Measurements from ENCODE around the gene MRPS18C.
"Not testable (repeated sequence)": the region's sequence is repeated elsewhere in the genome, so short reads cannot be mapped to it uniquely, and the experiment has no call there.

The MRPS18C gene

DNA sequence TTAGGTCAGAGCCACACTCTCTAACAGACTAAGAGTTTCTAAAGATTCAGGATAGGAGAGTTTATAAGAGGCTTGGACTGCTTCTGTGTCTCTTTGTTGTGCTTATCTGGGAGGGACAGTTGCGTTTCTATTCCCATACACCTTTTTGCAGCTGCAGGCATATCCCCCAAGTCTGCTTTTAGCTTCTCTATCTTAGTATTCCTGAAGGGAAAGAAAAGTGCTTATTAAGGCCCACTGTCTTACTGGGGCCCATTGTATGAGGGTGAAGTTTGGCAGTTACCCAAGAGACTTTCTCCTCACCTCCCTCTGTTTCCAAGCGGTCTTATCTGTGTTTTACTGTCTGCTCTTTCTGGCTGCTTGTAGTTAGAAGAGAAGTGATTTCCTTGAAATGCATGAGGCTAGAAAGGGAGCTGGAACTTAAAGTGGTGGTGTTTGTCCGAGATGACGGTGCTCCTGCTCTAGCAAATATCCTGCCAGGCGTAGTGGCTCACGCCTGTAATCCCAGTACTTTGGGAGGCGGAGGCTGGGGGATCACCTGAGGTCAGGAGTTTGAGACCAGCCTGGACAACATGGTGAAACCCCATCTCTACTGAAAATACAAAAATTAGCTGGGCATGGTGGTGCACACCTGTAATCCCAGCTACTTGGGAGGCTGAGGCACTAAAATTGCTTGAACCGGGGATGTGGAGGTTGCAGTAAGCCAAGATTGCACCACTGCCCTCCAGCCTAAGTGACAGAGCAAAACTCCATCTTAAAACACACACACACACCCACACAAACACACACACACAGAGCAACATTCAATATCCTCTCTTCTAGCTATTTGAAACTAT, 40.4 kb downstream of the MRPS18C start:
- not testable (repeated sequence) for H3K4me3 ChIP-seq (ENCODE audit: low read depth, low read length)

- H3K4me3 ChIP-seq (ENCODE audit: low read depth, low read length): no peak overlapping the region
Measured at GRCh38 chr4:83498187-83498586, 42.3 kb downstream of the MRPS18C start.

DNA sequence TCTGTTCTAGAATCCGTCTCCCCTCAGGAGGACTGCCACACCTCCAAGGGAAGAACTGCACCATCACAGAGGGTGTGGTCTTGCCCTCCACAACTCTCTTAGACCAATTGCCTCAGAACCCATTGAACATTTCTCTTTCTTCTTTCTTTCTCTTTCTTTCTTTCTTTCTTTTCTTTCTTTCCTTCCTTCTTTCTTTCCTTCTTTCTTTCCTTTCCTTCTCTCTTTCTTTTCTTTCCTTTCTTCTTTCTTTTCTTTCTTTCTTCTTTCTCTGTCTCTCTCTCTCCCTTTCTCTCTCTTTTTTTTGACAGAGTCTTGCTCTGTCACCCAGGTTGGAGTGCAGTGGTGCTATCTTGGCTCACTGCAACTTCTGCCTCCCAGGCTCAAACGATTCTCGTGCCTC, 45.8 kb downstream of the MRPS18C start:
- H3K4me3 ChIP-seq (ENCODE audit: low read depth, low read length): not testable (repeated sequence)

GRCh38 chr4:83503974-83504373, 48.1 kb downstream of the MRPS18C start:
- H3K4me3 ChIP-seq (ENCODE audit: low read depth, low read length): no peak overlapping the region

DNA sequence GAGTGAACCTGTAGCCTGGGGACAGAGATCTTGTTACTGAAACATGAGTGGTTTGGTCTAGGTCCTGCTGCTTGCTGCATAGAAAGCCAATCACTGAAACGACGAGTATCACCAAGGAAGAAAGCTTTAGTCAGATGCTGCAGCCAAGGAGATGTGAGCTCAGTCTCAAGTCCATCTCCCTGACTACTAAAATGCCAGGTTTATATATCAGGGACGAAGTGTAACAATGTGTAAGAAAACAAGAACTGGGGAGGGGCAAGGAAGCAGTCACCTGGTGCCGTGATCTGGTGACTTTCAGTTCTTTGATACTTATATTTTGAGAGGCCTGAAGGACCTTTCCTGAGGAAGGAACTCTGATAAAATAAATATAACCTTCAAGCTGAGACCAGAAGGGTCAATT, 48.6 kb downstream of the MRPS18C start:
- no peak overlapping the region for H3K4me3 ChIP-seq (ENCODE audit: low read depth, low read length)

- H3K4me3 ChIP-seq (ENCODE audit: low read depth, low read length): no peak overlapping the region
Measured at GRCh38 chr4:83504996-83505395, 49.1 kb downstream of the MRPS18C start.

GRCh38 chr4:83509156-83509585, 53.3 kb downstream of the MRPS18C start:
- not testable (repeated sequence) for H3K4me3 ChIP-seq (ENCODE audit: low read depth, low read length)

DNA sequence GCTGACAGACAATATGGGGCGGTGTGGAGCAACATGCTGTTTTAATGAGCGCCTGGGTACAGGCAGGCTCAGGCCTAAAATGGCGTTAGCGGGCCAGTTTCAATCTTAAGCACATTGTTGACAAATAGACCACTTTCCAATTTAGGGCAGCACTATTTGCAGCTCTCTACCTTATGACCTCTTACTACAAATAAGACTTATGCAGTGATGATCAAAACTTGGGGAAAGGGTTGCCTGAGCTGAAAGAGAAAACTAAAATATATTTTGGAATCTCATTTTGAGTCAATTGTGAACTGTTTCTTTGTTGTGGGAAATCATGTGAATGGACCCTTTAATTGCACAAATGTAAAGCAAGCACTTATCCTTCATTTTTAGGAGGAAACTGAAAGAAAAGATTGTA, 54.6 kb downstream of the MRPS18C start:
- H3K4me3 ChIP-seq (ENCODE audit: low read depth, low read length): no peak overlapping the region
